Parathyroid adenoma (tissue), 2 donors: ENCODE results near the gene ICAM1.

Source experiments
- H2AFZ ChIP-seq: fragments of 300-600 bp; sonication (generic); one replicate; pipeline ENCODE4 v1.7.0; 2017; ENCODE audit warnings: antibody characterized with exemption, mild to moderate bottlenecking
- H3K27ac ChIP-seq: fragments of 300-600 bp; sonication (generic); one replicate; pipeline ENCODE4 v1.7.0; 2017
- H3K27me3 ChIP-seq: fragments of 300-600 bp; sonication (generic); one replicate; pipeline ENCODE4 v1.7.0; 2017; ENCODE audit warnings: low read length; ENCODE audit not compliant: control insufficient read depth, insufficient read depth
- H3K36me3 ChIP-seq: fragments of 300-600 bp; sonication (generic); one replicate; pipeline ENCODE4 v1.7.0; 2017; ENCODE audit warnings: low read length; ENCODE audit not compliant: control insufficient read depth, insufficient read depth
- H3K4me1 ChIP-seq: fragments of 300-600 bp; sonication (generic); one replicate; pipeline ENCODE4 v1.7.0; 2017; ENCODE audit warnings: control low read depth
- H3K4me2 ChIP-seq: fragments of 300-600 bp; sonication (generic); one replicate; pipeline ENCODE4 v1.7.0; 2017; ENCODE audit warnings: low read length
- H3K4me3 ChIP-seq: fragments of 300-600 bp; sonication (generic); one replicate; pipeline ENCODE4 v1.7.0; 2017; ENCODE audit warnings: low read depth, low read length
- H3K79me2 ChIP-seq: fragments of 300-600 bp; sonication (generic); one replicate; pipeline ENCODE4 v1.7.0; 2017; ENCODE audit warnings: control low read depth
- H3K9ac ChIP-seq: fragments of 300-600 bp; sonication (generic); one replicate; pipeline ENCODE4 v1.7.0; 2017; ENCODE audit warnings: mild to moderate bottlenecking
- H3K9me3 ChIP-seq: fragments of 300-600 bp; sonication (generic); one replicate; pipeline ENCODE4 v1.7.0; 2017; ENCODE audit warnings: low read length; ENCODE audit not compliant: control insufficient read depth
- TF ChIP-seq, protein P1 (sequence below): fragments of 300-600 bp; sonication (generic); IDR thresholded peaks from one replicate; pipeline ENCODE4 v1.7.0; 2017; ENCODE audit warnings: antibody characterized with exemption, mild to moderate bottlenecking
- donor health status: primary hyperparathyroidism.

The ICAM1 gene

GRCh38 chr19:10271543-10272086, 695 bp downstream of the ICAM1 start:
- H3K79me2 ChIP-seq = no peaks in the 10 kb centered on the region
- H3K4me1 ChIP-seq = no peaks in the 10 kb centered on the region
- peak overlapping the region; percentile 68 for H3K27ac ChIP-seq
- H3K9ac ChIP-seq = no peak overlapping the region
- H3K36me3 ChIP-seq = no peaks in the 10 kb centered on the region
- H3K9me3 ChIP-seq = no peaks in the 10 kb centered on the region
- H3K4me2 ChIP-seq = peak overlapping the region; percentile 71
- H3K27me3 ChIP-seq = no peaks in the 10 kb centered on the region
- H3K4me3 ChIP-seq = peak overlapping the region; percentile 34
- TF ChIP-seq, protein P1, sequence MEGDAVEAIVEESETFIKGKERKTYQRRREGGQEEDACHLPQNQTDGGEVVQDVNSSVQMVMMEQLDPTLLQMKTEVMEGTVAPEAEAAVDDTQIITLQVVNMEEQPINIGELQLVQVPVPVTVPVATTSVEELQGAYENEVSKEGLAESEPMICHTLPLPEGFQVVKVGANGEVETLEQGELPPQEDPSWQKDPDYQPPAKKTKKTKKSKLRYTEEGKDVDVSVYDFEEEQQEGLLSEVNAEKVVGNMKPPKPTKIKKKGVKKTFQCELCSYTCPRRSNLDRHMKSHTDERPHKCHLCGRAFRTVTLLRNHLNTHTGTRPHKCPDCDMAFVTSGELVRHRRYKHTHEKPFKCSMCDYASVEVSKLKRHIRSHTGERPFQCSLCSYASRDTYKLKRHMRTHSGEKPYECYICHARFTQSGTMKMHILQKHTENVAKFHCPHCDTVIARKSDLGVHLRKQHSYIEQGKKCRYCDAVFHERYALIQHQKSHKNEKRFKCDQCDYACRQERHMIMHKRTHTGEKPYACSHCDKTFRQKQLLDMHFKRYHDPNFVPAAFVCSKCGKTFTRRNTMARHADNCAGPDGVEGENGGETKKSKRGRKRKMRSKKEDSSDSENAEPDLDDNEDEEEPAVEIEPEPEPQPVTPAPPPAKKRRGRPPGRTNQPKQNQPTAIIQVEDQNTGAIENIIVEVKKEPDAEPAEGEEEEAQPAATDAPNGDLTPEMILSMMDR = no peak
- no peak overlapping the region for H2AFZ ChIP-seq

DNA sequence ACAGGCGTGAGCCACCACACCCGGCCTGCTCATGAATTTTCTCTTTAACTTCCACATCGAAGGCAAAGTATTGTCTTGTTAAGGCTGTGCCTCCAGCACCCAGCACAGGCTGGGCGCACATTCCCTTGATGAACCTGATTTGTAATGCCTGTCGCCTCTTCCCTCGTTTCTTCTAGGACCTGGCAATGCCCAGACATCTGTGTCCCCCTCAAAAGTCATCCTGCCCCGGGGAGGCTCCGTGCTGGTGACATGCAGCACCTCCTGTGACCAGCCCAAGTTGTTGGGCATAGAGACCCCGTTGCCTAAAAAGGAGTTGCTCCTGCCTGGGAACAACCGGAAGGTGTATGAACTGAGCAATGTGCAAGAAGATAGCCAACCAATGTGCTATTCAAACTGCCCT, 3.7 kb downstream of the ICAM1 start:
- Histone ChIP-seq H2AFZ (no peak overlapping the region), H3K9me3 (no peaks in the 10 kb centered on the region), H3K79me2 (no peaks in the 10 kb centered on the region), H3K36me3 (no peaks in the 10 kb centered on the region), H3K27ac (no peak overlapping the region), H3K4me3 (no peak overlapping the region), H3K4me1 (no peaks in the 10 kb centered on the region), H3K9ac (no peak overlapping the region), H3K4me2 (no peak overlapping the region), H3K27me3 (no peaks in the 10 kb centered on the region)
- TF ChIP-seq, protein P1 = no peak

DNA sequence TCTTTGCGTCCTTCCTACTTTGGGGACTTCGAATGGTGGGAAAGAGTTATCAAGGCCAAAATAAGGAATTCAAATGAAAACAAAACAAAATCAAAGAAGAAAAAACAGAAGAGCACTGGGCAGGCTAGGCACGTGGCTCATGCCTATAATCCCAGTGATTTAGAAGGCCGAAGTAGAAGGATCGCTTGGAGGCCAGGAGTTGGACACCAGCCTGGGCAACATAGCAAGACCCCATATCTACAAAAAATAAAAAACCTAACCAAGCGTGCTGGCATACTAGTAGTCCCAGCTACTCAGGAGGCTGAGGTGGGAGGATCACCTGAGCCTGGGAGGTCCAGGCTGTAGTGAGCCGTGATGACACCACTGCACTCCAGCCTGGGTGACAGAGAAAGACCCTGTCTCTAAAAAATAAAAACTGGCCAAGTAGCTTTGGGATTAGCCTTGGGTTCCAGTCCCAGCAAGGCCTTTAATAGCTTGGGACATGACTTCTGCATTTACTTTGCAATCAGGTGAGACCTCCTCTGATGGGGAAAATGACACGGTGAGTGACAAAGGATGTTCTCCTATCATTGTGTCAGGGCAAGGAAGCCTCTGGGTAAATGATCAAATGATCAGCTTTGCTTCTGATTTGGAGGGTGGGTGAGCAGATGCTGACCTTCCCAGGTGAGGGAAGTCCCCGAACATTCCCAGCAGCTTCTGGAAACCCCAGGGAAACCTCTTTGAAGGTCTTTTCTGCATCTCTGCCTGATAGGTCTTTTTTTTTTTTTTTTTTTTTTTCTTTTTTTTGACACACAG, 7.1 kb downstream of the ICAM1 start:
- H3K36me3 ChIP-seq = no peaks in the 10 kb centered on the region
- H2AFZ ChIP-seq = no peak overlapping the region
- H3K9ac ChIP-seq = no peak overlapping the region
- H3K79me2 ChIP-seq = no peaks in the 10 kb centered on the region
- no peak overlapping the region for H3K4me2 ChIP-seq
- no peak overlapping the region for H3K4me3 ChIP-seq
- TF ChIP-seq, protein P1 = no peak
- no peaks in the 10 kb centered on the region for H3K9me3 ChIP-seq
- H3K27me3 ChIP-seq = no peaks in the 10 kb centered on the region
- H3K4me1 ChIP-seq = no peaks in the 10 kb centered on the region
- H3K27ac ChIP-seq = no peak overlapping the region

DNA sequence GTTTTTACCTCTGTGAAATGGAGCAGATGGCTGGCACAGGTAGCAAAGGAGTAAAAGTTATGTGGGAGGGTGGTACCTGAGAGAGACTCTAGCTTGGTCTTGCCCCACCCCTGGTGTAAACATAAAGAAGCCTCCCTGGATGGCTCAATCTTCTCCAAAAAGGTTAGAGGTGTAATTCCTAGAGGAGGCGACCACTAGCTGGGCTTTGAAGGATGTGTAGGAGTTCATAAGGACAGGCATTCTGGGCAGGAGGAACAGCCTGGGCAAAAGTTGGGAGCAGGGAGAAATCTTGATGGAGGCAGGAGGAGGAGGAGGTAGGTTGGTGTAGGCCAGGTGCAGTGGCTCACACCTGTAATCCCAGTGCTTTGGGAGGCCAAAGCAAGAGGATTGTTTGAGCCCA, 8.0 kb downstream of the ICAM1 start:
- Histone ChIP-seq H3K27ac (no peak overlapping the region), H3K36me3 (no peaks in the 10 kb centered on the region), H3K4me1 (no peaks in the 10 kb centered on the region)

More for the DNA sequence above, 8.0 kb downstream of the ICAM1 start:
- no peaks in the 10 kb centered on the region for H3K9me3 ChIP-seq
- TF ChIP-seq, protein P1 = no peak
- no peaks in the 10 kb centered on the region for H3K27me3 ChIP-seq
- H2AFZ ChIP-seq = no peak overlapping the region
- H3K4me3 ChIP-seq = no peak overlapping the region
- H3K4me2 ChIP-seq = no peak overlapping the region
- H3K9ac ChIP-seq = no peak overlapping the region
- H3K79me2 ChIP-seq = no peaks in the 10 kb centered on the region
